Stimulated activated CD8-positive, alpha-beta memory T cell treated with anti-CD3 and anti-CD28 coated beads, Interleukin-7, amount 100 ng/mL, for 48 hours (primary cell): ENCODE results near the gene ZRANB1.

ENCODE experiments used
- DNase-seq, 2 donors: peaks; one replicate each; pipeline ENCODE4 v3.0.0-alpha.2; 2020; ENCODE audit warnings: low read depth in 1 of 2; ENCODE audit errors: extremely low read depth in 1 of 2

The ZRANB1 gene

GRCh38 chr10:124993345-124993708, 51.4 kb downstream of the ZRANB1 start:
- no peak for DNase-seq

- DNase-seq = no peak
Observed at GRCh38 chr10:124993736-124994451, 52.0 kb downstream of the ZRANB1 start.

GRCh38 chr10:124994573-124995473, 52.9 kb downstream of the ZRANB1 start:
- no peak for DNase-seq

GRCh38 chr10:124995605-124996004, 53.7 kb downstream of the ZRANB1 start:
- DNase-seq = no peak

GRCh38 chr10:124996127-124996853, 54.4 kb downstream of the ZRANB1 start:
- DNase-seq = no peak

GRCh38 chr10:124996854-124997215, 54.9 kb downstream of the ZRANB1 start:
- DNase-seq = no peak

GRCh38 chr10:124997306-124997705, 55.4 kb downstream of the ZRANB1 start:
- DNase-seq = no peak

GRCh38 chr10:124997771-124998623, 56.1 kb downstream of the ZRANB1 start:
- no peak for DNase-seq

- DNase-seq = no peak
Observed at GRCh38 chr10:124998624-124999291, 56.8 kb downstream of the ZRANB1 start.

GRCh38 chr10:124999433-125000365, 57.8 kb downstream of the ZRANB1 start:
- DNase-seq = no peak

GRCh38 chr10:125000366-125001312, 58.7 kb downstream of the ZRANB1 start:
- no peak for DNase-seq

- DNase-seq = no peak
Observed at GRCh38 chr10:125001313-125002046, 59.6 kb downstream of the ZRANB1 start.

- no peak for DNase-seq
Observed at GRCh38 chr10:125002047-125002422, 60.1 kb downstream of the ZRANB1 start.

- no peak for DNase-seq
Observed at GRCh38 chr10:125002423-125003145, 60.7 kb downstream of the ZRANB1 start.

GRCh38 chr10:125003146-125003900, 61.4 kb downstream of the ZRANB1 start:
- no peak for DNase-seq

- DNase-seq = no peak
Observed at GRCh38 chr10:125003901-125004467, 62.1 kb downstream of the ZRANB1 start.
